Right ventricle myocardium inferior (tissue), 1 donor: Measurements from ENCODE around the gene ITPK1. TPM values are rescaled to one million over a fixed set of nuclear protein-coding genes. Genes with fewer than 3 reads are reported as not detected.
A peak's percentile ranks its signal among the peaks of the same experiment; 100 is the strongest.

Experiments
- ATAC-seq: fragments of 200-7000 bp; cut with Tn5 transposase; one replicate; pipeline ENCODE4 v1.9.1; 2020; ENCODE audit warnings: mild to moderate bottlenecking, moderate library complexity
- DNase-seq: peaks from one replicate; pipeline ENCODE4 v3.0.0; 2021; ENCODE audit errors: missing footprints
- intact Hi-C: fragments of 100-400 bp; cut with DNase I; formaldehyde crosslinking; loops from one replicate; pipeline ENCODE4 v1.11.0; 2022
- total RNA-seq: library from RNA; stranded (reverse); fragmentation: NEBNext Ultra II Directional; extraction: Animal tissue kit (Norgen Biotek cat#: 25700); gene quantifications from one replicate; pipeline ENCODE4 v1.2.1, GENCODE V29; 2021
- donor health status: DM: no; HTN: yes; CAD: no; lungs with severe emphysema.

The ITPK1 gene
- total RNA-seq, 1 donor from 2014 or later: 123 TPM

GRCh38 chr14:93011650-93012325 lies 103.9 kb downstream of the ITPK1 start:
- no peak for DNase-seq
- intact Hi-C loops: no loop called here

GRCh38 chr14:93011141-93011529 lies 104.6 kb downstream of the ITPK1 start:
- DNase-seq: no peak
- no peak for ATAC-seq
- intact Hi-C loops: no loop called here

More at GRCh38 chr14:93011650-93012325, 103.9 kb downstream of the ITPK1 start:
- ATAC-seq: no peak

GRCh38 chr14:93010522-93011140 lies 105.1 kb downstream of the ITPK1 start:
- intact Hi-C loops: no loop called here
- DNase-seq (no peak), ATAC-seq (peak; percentile 54)

- ATAC-seq (no peak), DNase-seq (no peak)
- intact Hi-C loops: no loop called here
Measured at GRCh38 chr14:93010130-93010499, 105.6 kb downstream of the ITPK1 start.

GRCh38 chr14:93009471-93010129 lies 106.1 kb downstream of the ITPK1 start:
- peak; percentile 67 for DNase-seq
- intact Hi-C loops: loop anchor here (2.0 to 5.0 kb wide), 4 partner anchors 17 to 52 kb away; no protein-coding TSS in a partner anchor
- ATAC-seq: peak; percentile 69

GRCh38 chr14:93008381-93008780 lies 107.3 kb downstream of the ITPK1 start:
- ATAC-seq: peak; percentile 3

GRCh38 chr14:93007225-93007997 lies 108.3 kb downstream of the ITPK1 start:
- DNase-seq: peak; percentile 77
- intact Hi-C loops: loop anchor here (5.0 kb wide), 3 partner anchors 35 to 50 kb away; no protein-coding TSS in a partner anchor
- ATAC-seq: no peak

More at GRCh38 chr14:93008381-93008780, 107.3 kb downstream of the ITPK1 start:
- intact Hi-C loops: loop anchor here (2.0 to 5.0 kb wide), 4 partner anchors 16 to 51 kb away; no protein-coding TSS in a partner anchor
- peak; percentile 76 for DNase-seq

- peak; percentile 37 for DNase-seq
- intact Hi-C loops: loop anchor here (5.0 kb wide), 3 partner anchors 34 to 49 kb away; no protein-coding TSS in a partner anchor
- no peak for ATAC-seq
Measured at GRCh38 chr14:93006567-93007051, 109.1 kb downstream of the ITPK1 start.

GRCh38 chr14:93005838-93006237 lies 109.9 kb downstream of the ITPK1 start:
- intact Hi-C loops: loop anchor here (5.0 kb wide), 3 partner anchors 34 to 49 kb away; no protein-coding TSS in a partner anchor
- DNase-seq (peak; percentile 53), ATAC-seq (no peak)

- DNase-seq: peak; percentile 32
- no peak for ATAC-seq
- intact Hi-C loops: loop anchor here (5.0 kb wide), 3 partner anchors 33 to 48 kb away; no protein-coding TSS in a partner anchor
Measured at GRCh38 chr14:93005135-93005813, 110.5 kb downstream of the ITPK1 start.

GRCh38 chr14:93004699-93005082 lies 111.0 kb downstream of the ITPK1 start:
- DNase-seq (peak; percentile 53), ATAC-seq (no peak)
- intact Hi-C loops: loop anchor here (5.0 kb wide), 3 partner anchors 32 to 47 kb away; no protein-coding TSS in a partner anchor

GRCh38 chr14:93003945-93004698 lies 111.6 kb downstream of the ITPK1 start:
- ATAC-seq (no peak), DNase-seq (peak; percentile 18)
- intact Hi-C loops: no loop called here

- ATAC-seq (no peak), DNase-seq (peak; percentile 45)
- intact Hi-C loops: no loop called here
Measured at GRCh38 chr14:93002851-93003298, 112.8 kb downstream of the ITPK1 start.

GRCh38 chr14:93002049-93002448 lies 113.7 kb downstream of the ITPK1 start:
- ATAC-seq: no peak
- intact Hi-C loops: no loop called here

GRCh38 chr14:92998946-92999345 lies 116.8 kb downstream of the ITPK1 start:
- DNase-seq: peak; percentile 68
- ATAC-seq: peak; percentile 60
- intact Hi-C loops: no loop called here

More at GRCh38 chr14:93002049-93002448, 113.7 kb downstream of the ITPK1 start:
- DNase-seq: no peak

- peak; percentile 74 for DNase-seq
- no peak for ATAC-seq
- intact Hi-C loops: no loop called here
Measured at GRCh38 chr14:92997343-92998061, 118.2 kb downstream of the ITPK1 start.

- DNase-seq (no peak), ATAC-seq (no peak)
- intact Hi-C loops: no loop called here
Measured at GRCh38 chr14:92995620-92996019, 120.1 kb downstream of the ITPK1 start.
